MM.1S (cell line): ENCODE results near the gene KRR1.

Experiments used
- EZH2 ChIP-seq: fragments of 300-600 bp; sonication (generic); optimal IDR thresholded peaks from 2 replicates; pipeline ENCODE3; 2017; ENCODE audit warnings: low read depth, mild to moderate bottlenecking, antibody characterized with exemption, low read length, mixed read lengths
- EZH2phosphoT487 ChIP-seq: fragments of 300-600 bp; sonication (generic); IDR thresholded peaks from 2 replicates; pipeline ENCODE4 v1.6.1; 2018; ENCODE audit warnings: antibody characterized with exemption, low read length
- TF ChIP-seq, protein P1 (sequence below): fragments of 300-600 bp; sonication (generic); IDR thresholded peaks from 2 replicates; pipeline ENCODE4 v1.5.1; 2016; ENCODE audit warnings: antibody characterized with exemption, low read length, mixed read lengths

DNA sequence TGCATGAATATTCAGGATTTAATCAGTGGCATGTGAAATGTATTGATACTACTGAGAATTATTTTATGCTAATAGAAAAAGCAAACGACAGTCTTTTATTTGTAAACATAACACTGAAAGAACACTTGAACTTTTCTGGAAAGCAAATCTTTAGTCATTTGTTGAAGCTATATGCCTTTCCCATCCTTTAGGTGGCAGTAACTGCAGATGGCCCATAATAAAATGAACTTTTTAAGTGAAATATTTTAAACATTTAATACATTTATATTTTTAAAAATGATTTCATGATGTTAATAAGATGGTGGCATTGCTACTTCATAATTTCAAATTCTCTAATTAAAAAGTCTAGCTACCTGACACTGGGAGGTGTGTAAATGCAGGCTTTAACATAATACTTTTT is 13.9 kb upstream of the KRR1 start:
- TF ChIP-seq, protein P1, sequence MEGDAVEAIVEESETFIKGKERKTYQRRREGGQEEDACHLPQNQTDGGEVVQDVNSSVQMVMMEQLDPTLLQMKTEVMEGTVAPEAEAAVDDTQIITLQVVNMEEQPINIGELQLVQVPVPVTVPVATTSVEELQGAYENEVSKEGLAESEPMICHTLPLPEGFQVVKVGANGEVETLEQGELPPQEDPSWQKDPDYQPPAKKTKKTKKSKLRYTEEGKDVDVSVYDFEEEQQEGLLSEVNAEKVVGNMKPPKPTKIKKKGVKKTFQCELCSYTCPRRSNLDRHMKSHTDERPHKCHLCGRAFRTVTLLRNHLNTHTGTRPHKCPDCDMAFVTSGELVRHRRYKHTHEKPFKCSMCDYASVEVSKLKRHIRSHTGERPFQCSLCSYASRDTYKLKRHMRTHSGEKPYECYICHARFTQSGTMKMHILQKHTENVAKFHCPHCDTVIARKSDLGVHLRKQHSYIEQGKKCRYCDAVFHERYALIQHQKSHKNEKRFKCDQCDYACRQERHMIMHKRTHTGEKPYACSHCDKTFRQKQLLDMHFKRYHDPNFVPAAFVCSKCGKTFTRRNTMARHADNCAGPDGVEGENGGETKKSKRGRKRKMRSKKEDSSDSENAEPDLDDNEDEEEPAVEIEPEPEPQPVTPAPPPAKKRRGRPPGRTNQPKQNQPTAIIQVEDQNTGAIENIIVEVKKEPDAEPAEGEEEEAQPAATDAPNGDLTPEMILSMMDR: no peak
- TF ChIP-seq EZH2 (no peak), EZH2phosphoT487 (no peak)
